T-helper 2 cell (primary cell): ENCODE measurements around the gene PEX26.
"Not testable (repeated sequence)": the region's sequence is repeated elsewhere in the genome, so short reads cannot be mapped to it uniquely, and the experiment has no call there.

Experiments used
- DNase-seq, 5 experiments: peaks; one replicate each; pipeline versions ENCODE4 v3.0.0 to v3.0.0-alpha.2; 2012 to 2022

The PEX26 gene

DNA sequence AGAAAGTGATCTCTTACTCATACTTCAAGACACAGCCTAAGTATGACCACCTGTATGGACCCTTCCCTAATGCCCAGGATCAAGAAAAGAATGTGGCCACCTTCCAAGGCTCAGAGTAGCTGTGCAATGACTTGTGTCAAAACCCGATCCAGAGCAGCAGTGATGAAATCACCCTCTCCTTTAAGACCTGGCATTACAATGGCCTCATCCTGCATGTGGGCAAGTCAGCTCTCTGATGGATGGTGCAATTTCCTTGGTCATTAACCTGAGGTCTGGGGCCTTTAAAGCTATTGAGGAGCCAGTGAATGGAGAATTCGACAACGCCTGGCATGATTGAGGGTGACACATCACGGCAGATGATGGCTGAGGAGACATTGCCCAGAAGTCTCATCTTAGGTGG lies 23.7 kb downstream of the PEX26 start:
- DNase-seq: no peak

DNA sequence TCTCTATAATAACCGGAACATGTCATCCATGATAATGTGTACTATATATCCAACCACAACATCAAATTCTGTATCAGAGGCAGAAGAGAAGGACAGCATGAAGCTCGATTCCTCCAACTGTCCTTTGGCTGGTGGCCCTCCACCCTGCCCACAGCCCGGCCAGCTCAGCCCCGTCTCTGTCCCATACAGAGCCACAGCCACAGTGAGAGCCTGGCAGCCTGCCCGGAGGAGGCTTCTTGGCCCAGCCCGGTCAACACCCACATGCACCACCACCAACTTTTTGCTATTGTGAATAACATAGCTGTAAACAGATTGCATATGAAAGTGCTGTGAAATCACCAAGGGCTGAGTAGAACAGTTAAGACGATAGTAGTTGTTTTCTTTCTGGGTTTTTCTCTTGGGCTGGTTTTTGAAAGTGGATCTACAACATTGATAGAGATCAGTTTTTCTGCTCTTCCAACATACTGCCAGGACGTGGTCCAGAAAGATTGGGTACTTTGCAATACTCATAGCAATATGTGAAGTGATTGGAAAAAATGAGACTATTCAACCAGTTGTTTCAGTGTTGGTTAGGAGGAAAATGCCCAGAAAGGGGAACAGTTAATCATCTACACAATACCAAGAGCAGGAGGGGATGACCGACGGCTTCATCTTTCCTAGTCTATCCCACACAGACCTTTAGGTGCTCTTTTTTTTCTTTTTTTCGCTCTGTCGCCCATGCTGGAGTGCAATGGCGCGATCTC lies 25.9 kb downstream of the PEX26 start:
- DNase-seq: no peak

DNA sequence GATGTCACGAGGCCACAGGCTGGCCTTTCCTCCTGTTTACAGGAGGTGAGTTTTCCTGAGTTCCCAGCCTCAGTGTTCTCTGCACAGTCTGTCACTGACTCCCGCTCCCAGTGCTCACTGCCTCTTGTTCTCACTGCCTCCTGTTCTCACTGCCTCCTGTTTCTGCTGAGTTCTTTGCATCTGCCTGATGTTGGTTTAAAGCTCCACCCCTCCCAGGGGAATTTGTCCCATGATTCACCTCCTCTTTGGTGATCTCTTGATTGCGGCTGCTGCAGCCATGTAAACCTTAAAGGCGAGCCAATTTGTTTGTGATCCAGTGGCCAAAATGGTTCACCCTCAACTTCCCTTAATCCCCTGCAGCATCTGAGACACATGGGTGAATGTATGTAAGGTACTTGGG lies 26.8 kb downstream of the PEX26 start:
- no peak for DNase-seq

DNA sequence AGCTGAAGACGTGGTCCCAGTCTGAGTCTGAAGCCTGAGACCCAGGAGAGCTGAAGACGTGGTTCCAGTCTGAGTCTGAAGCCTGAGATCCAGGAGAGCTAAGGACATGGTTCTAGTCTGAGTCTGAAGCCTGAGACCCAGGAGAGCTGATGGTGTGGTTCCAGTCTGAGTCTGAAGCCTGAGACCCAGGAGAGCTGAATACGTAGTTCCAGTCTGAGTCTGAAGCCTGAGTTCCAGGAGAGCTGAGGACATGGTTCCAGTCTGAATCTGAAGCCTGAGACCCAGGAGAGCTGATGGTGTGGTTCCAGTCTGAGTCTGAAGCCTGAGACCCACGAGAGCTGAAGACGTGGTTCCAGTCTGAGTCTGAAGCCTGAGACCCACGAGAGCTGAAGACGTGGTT lies 28.2 kb downstream of the PEX26 start:
- DNase-seq: not testable (repeated sequence)

DNA sequence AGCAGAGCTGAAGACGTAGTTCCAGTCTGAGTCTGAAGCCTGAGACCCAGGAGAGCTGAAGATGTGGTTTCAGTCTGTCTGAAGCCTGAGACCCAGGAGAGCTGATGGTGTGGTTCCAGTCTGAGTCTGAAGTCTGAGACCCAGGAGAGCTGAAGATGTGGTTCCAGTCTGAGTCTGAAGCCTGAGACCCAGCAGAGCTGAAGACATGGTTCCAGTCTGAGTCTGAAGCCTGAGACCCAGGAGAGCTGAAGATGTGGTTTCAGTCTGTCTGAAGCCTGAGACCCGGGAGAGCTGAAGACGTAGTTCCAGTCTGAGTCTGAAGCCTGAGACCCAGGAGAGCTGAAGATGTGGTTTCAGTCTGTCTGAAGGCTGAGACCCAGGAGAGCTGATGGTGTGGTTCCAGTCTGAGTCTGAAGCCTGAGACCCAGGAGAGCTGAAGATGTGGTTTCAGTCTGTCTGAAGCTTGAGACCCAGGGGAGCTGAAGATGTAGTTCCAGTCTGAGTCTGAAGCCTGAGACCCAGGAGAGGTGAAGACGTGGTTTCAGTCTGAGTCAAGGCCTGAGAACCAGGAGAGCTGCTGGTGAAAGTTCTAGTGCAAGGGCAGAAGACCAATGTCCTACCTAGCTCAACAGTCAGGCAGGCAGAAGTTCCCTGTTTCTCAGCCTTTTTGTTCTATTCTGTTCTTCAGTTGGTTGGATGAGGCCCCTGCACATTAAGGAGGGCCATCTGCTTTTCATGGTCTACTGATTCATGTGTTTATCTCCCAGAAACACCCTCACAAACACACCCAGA lies 29.0 kb downstream of the PEX26 start:
- peak in 1 of 5 experiments; percentile 49 for DNase-seq

DNA sequence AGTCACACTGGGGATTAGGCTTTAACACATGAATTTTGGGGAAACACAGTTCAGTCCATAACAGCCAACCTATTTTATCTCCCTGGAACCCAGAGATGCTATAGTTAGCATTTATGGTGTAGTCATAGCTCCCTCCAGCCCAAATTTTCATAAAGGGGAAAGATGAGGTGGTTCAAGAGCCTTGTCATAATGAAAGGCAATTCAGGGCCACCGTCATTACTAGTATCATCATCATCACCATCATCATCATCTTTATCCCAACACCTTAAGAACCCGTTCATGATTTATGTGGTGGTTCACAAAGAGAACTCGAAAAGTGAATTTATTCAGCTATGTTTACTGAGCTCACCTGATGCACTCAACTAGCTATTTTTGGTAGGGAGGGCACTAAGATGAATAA lies 30.4 kb downstream of the PEX26 start:
- no peak for DNase-seq

DNA sequence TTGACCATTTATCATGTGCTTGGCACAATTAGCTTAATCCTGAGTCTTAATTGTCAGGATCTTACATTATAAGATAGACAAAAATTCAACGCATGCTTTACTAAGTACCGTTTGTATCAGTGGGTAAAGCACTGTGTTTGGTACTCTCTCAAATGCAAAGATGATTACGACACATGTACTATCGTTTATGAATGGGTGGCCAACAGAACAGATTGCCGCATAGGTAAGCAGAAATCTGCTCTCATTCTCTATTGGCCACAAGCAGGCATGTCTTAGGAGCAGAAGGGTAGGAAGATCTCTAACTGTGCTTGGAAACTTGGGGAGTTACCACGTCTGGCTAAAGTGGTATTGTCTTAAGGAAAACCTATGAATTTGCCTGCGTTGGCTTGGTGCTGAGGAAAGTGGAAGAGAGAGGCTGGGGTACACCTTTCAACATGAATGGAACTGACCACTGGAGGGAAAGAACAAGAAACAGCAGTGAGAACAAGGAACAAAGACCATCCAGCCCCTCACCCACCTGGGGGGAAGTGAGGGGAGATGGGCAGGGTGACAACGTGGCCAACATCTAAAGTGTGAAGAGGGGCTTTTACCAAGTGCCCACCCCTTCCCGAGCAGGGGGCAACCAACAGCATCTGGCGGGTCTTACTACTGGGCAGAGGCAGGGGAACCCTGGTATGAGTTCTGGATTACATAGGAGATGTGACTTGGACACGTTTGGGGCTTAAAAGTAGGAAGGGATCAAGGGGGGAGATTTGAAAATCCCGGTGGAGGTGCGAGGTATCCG lies 31.8 kb downstream of the PEX26 start:
- DNase-seq: no peak

DNA sequence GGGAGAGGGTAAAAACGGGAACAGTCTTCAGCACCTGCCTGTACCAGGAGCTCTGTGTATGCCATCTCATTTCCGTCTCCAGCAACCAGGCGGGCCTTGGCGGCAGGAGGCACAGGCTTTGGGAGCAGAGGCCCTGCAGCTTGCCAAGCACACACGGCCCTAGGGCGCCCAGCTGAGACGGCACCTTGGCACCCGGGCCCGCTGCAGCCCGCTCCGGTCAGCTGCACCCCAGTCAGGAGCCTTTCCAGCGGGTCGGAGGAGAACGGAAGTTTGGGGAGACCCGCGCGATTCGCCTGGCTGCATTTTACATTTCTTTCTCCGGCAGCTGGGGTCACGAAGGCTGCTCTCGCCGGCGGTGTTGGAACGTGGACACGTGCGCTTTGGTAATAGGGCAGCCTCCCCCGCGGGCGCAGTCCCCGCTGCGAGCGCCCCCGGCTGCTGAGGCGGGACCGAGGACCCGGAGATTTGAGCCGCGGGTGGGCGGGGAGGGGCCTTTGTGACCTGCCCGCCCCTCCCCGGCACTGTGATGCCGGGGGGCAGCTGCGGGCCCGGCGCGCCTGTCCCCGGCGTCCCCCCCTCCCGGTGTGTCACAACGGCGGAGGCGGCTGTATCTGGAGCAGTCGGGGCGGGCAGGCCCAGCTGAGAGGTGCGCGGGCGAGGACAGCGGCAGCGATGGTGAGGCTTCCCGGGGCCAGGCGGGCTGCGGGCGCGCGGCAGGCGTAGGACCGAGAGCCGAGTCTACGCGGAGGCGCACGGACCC lies 32.6 kb downstream of the PEX26 start, which contains the start of gene TUBA8:
Gene TUBA8 (plus strand): TSS at position 616 of the 760 bp plus-strand sequence. CDS start 57 bp downstream, at position 673.
- DNase-seq: peak in 1 of 5 experiments; percentile 25

DNA sequence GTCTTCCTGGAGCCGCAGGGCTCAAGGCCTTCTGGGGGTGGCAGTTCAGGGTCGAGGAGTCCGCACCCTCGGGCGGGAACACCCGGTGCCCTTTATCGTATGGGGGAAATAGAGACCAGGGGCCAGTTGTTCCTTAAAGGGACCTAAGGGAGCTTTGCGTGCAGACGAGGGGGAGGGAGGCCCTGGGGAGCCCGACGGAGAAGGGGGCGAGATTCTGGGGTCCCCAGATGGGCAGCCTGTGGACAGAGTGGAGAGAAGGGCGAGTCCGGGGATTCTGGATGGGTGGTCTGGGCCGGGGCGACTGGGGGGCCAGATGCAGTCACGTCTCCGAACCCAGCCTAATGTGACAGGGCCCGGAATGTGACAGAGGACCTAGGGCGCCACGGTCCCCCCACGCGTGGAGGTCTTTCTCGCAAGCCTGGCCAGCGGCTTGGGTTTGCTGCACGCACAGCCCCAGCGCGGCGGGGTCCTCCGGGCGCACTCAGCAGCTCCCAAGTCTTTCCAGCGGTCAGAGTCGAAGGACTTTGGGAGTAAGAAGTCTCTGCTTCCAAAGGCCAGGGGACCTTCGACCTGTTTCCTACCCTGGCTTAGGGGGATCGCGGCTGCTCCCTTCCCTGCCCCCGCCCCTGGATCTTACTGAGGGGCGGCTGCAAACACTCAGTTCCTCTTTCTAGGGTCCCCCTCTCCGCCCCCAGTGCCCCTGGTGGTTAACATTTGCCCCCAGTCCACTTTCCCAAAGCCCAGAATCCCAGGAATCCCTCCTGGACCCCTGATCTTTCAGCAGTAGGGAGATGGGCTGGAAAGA lies 33.4 kb downstream of the PEX26 start:
- DNase-seq: no peak

DNA sequence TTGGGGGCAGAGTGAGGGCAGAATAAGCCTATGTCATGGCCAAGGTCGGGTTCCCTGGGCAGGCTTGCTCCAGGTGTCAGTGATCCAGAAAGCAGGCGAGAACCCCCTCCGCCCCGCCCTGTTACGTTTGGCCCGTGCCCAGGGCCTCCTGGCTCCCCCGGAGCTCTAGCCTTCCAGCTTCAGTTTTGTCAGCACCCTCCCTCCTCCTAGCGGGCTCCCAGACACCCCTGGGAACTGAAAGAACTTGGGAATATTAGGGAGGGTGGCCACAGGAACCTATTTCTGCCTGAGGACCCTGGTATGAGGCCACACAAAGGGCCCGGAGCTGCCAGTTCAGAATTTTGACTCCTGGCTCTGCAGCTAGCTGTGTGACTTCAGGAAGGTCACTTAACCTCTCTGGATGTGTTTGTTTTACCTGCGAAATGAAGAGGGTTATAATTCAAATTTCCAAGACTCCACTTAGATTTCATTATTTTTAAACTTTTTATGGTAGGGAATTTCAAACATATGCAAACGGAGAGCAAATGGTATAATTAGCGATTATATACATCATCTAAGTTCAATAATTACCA lies 34.1 kb downstream of the PEX26 start:
- DNase-seq: no peak

DNA sequence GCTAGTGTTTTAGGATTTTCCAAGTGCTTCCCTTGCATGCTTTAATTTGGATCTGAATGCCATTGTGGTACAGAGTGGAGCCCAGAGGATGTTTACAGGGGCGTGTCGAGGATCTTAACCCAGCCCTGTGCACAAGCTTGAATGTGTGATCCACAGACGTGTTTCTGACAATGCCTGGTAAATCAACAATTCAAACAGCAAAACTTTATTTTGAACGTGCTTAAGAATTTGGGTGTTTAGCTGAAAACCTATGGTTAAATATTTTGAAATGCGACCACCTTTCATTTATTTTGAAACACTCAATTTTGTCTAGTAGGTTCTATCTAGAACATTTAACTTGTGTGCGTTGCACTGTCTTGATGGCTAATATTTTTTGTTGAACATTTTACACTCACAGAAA lies 34.6 kb downstream of the PEX26 start:
- no peak for DNase-seq

DNA sequence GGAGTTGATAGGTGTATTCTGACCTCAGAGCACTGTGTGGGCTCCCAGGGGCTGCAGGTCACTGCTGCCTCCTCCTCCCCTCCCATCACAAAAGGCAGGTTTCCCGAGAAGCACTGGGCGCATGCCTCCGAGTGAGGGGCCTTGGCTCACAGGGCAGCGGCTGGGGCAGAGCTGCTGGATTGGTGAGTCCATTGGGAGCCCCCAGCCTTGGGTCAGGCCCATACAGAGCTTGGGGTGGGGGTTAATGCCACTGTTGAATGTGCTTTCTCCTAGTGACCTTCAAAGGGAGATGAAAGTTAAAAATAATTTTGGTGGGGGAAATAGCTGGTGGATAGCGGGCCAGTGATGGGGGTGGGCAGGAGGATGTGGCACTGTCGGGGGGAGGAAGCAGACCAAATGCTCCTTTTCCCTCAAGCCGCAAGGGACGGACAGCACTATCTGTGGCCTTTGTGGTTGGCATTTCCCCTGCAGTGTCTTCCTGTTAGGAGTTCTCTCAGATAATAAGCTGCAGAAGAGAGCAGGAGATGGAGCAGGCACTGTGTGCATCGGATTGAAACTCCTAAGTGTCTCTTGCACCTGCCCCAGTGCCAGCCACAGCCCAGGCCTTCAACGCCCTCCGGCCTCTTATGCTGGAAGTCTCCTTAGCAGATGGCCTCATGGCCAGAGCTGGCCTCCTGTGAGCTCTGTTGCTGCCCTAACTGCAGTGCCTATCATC lies 36.0 kb downstream of the PEX26 start:
- no peak for DNase-seq

DNA sequence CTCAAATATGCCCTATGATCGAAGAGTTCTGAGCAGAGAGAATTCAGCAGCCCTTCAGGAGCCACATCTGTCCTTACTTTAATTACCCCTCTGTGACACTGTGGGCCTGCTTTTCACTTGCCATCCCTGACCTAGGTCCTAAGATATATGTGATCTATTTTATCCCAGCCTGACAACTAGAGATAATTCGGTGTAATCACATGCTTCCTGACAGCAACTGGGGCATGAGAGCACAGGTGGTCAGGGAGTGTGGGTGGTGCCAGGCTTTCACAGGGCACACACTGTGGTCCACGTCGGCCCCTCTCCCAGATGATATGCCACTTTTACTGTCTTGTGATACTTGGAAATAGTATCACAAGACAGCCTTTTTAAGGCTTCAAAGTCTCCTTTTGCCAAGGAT lies 36.7 kb downstream of the PEX26 start:
- no peak for DNase-seq

DNA sequence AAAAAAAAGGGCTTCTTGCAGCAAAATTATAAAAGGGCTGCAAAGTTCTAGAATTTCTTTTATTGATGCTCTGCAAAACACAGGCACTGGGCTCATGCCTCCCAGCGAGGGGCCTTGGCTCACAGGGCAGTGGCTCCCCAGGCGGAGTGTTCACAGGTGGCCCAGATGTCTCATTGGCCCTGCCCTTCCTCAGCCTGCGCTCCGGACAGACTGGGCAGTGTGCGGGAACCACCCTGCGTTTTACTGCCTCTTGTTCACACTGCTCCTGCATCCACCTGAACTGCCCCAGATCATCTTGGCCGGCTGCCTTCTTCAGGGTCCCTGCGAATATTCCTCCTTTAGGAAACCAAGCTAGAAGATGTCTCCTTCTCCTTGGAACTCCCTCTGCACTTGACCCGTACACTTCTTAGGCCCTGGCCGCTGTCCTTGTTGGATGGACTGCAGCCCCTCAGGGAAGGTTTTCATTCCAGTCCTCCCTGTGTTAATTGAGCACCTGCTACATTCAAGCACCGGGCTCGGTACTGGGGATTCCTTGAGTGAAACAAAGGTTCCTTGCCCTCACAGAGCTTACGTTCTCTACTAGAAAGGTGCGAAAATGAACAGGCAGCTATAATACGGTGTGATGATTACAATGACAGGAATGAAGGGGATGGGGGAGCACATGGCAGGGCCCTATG lies 37.3 kb downstream of the PEX26 start:
- DNase-seq: no peak

DNA sequence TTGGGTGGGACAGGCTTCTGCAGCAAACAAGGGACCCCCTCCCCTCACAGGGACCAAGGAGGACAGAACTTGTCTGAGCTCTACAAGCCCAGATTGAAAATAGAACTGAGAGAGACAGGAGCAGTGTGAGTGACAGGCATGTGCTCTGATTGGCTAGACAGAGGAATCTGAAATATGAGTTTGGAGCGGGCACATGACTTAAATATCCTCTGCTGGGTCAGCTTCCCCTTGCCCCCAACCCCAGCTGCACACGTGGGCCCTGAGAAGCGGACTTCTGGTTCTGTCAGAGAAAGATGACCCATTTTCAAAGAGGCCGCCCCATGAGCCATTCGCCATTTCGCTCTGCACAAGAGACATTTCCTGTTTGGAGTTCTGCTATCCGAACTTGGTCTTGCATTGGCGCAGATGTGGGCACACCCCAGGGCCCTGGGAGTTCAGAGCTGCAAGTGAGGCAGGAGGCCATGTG lies 38.1 kb downstream of the PEX26 start:
- DNase-seq: no peak

DNA sequence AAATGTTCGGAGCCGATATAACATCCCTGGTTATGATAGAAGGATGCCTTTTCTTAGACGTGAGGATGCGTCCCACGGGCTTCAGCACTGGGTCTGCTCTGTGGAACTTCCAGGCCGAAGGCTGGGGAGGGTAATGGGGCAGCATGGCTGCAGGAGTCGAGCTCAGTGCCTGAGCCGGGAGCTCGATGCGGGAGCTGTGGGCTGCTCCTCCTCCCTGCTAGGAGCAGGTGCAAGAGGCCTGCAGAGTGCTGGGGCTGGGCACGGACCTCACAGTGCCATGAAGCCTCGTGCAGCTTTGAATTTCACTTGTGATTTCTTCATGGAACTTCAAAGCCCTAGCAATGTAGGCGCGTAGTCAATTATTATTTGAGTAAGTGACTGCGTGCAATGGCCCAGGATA lies 38.8 kb downstream of the PEX26 start:
- no peak for DNase-seq

DNA sequence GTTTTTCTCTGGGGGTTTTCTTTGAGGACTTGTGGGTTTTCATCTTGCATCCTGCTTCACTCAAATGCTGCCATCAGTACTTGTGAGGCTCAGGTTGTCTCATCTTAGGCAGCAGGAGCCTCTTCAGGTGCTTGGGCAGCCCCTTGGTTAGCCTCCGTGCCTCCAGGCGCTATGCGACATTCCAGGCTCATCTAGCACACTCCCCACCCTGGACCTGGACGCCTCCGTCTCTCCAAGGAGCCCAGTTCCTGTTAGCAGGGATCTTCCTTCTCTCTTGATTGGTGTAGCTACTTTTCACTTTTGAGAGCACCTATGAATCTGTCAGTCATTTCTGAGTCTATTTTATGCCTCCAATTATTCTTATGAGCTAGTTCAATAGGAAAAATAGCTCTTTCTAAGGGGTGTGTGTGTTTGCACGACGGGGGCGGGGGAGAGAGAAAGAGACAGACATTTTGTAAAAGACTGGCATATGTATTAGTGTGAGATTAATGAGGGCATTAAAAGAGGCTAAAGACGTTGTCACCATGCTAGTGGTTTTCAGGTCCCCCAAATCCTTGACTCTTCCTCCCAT lies 40.6 kb downstream of the PEX26 start:
- DNase-seq: no peak

DNA sequence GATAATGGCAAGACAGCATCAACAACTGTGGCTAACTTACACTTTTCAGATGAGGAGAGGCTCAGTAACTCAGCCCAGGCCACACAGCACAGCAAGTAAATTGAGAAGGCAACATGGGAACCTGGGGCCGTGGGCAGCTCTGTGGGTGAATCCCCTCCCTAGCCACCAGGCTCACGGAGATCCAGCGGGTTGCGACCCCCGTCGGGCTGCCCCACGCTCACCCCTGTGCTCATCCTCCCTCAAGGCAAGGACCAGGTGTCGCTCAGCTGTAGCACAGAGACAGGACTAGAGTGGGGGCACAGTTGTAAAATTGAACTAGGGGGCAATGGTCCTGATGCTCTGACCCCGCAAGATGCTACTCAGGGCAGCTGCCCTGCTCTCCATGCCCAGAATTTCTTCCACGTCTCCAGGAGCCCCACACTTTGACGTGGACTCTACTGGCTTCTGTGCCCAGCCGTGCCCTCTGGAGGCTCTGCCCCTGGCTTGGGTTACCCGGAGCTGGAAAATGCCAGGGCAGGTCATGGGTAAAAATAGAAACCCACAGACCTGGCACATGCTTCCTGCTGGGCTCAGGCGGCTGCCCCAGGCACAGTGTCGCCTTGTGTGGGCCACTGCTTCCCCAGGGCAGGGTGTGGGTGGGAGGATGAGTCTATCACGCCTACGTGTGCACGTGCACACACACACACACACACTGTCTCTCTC lies 41.8 kb downstream of the PEX26 start:
- DNase-seq: no peak

DNA sequence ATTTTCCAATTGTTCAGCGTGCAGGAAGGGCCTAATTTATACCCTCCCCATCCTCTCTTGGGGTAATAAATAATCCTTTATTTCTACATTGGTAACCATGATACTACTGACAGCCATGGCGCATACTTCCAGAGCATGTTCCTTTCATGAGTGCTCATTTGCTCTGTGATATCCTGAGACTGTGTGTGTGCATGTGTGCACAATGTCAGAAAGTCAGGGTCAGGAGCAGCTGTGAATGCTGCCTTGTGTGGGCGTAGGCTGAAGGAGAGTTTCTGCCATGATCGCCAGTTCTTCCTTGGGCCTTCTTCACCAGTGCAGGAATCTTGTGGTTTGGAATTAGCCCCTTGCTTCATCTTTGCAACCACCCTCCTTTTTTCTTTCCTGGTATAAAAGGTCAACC lies 43.1 kb downstream of the PEX26 start:
- no peak for DNase-seq
